Glutamatergic neuron (in vitro differentiated cells): ENCODE data around the gene LRRC36. TPM values are rescaled to one million over a fixed set of nuclear protein-coding genes. Genes with fewer than 3 reads are reported as not detected.
"Not testable (repeated sequence)": the region's sequence is repeated elsewhere in the genome, so short reads cannot be mapped to it uniquely, and the experiment has no call there.

Source experiments
- DNase-seq: peaks from one replicate; pipeline ENCODE4 v3.0.0; 2022
- H3K27ac Mint-ChIP-seq: one replicate; pipeline ENCODE4 v1.8.0; 2020; ENCODE audit warnings: mild to moderate bottlenecking, mixed read lengths, inconsistent platforms; ENCODE audit not compliant: unreplicated experiment
- H3K27me3 Mint-ChIP-seq: one replicate; pipeline ENCODE4 v1.8.0; 2020; ENCODE audit warnings: mild to moderate bottlenecking, moderate library complexity, mixed read lengths, inconsistent platforms; ENCODE audit not compliant: unreplicated experiment
- H3K36me3 Mint-ChIP-seq: one replicate; pipeline ENCODE4 v1.8.0; 2020; ENCODE audit warnings: mild to moderate bottlenecking, mixed read lengths, inconsistent platforms; ENCODE audit not compliant: unreplicated experiment
- H3K4me1 Mint-ChIP-seq: one replicate; pipeline ENCODE4 v1.8.0; 2020; ENCODE audit warnings: mild to moderate bottlenecking, low read depth, mixed read lengths, inconsistent platforms; ENCODE audit not compliant: unreplicated experiment
- H3K4me3 Mint-ChIP-seq: one replicate; pipeline ENCODE4 v1.8.0; 2020; ENCODE audit warnings: mild to moderate bottlenecking, mixed read lengths, inconsistent platforms; ENCODE audit not compliant: unreplicated experiment
- H3K9me3 Mint-ChIP-seq: one replicate; pipeline ENCODE4 v1.8.0; 2020; ENCODE audit warnings: mild to moderate bottlenecking, moderate library complexity, mixed read lengths, inconsistent platforms; ENCODE audit not compliant: unreplicated experiment
- CTCF ChIP-seq: fragments of 200-600 bp; sonication (generic); IDR thresholded peaks from one replicate; pipeline ENCODE4 v1.5.0; 2021; ENCODE audit not compliant: partially characterized antibody, unreplicated experiment
- total RNA-seq: library from RNA; stranded (reverse); fragmentation: NEBNext Ultra II Directional; extraction: Animal tissue kit (Norgen Biotek cat#: 25700); gene quantifications from one replicate; pipeline ENCODE4 v1.2.1, GENCODE V29; 2021; ENCODE audit not compliant: unreplicated experiment

LRRC36 gene
- total RNA-seq, 1 donor from 2014 or later = not detected

- Mint-ChIP-seq H3K36me3 (no peaks in the 10 kb centered on the region), H3K9me3 (no peaks in the 10 kb centered on the region), H3K27ac (no peak overlapping the region), H3K4me3 (no peak overlapping the region), H3K4me1 (no peaks in the 10 kb centered on the region), H3K27me3 (no peaks in the 10 kb centered on the region)
- TF ChIP-seq CTCF = no peak
- DNase-seq = no peak
Observed at GRCh38 chr16:67342616-67343015, 16.0 kb downstream of the LRRC36 start.

- no peak for TF ChIP-seq CTCF
- no peak for DNase-seq
- Mint-ChIP-seq H3K27me3 (no peaks in the 10 kb centered on the region), H3K36me3 (no peaks in the 10 kb centered on the region), H3K9me3 (no peaks in the 10 kb centered on the region), H3K4me3 (no peak overlapping the region), H3K27ac (no peak overlapping the region), H3K4me1 (no peaks in the 10 kb centered on the region)
Observed at GRCh38 chr16:67345401-67345800, 18.8 kb downstream of the LRRC36 start.

GRCh38 chr16:67346341-67346740 is 19.7 kb downstream of the LRRC36 start:
- H3K4me1 Mint-ChIP-seq = no peaks in the 10 kb centered on the region
- H3K36me3 Mint-ChIP-seq = no peaks in the 10 kb centered on the region
- no peak overlapping the region for H3K4me3 Mint-ChIP-seq
- no peaks in the 10 kb centered on the region for H3K9me3 Mint-ChIP-seq
- no peak for DNase-seq
- no peak overlapping the region for H3K27ac Mint-ChIP-seq
- no peak for TF ChIP-seq CTCF
- no peaks in the 10 kb centered on the region for H3K27me3 Mint-ChIP-seq

- Mint-ChIP-seq H3K9me3 (peaks cover 2% of the 10 kb centered on the region), H3K27ac (no peak overlapping the region), H3K27me3 (no peaks in the 10 kb centered on the region), H3K4me3 (no peak overlapping the region), H3K4me1 (no peaks in the 10 kb centered on the region), H3K36me3 (no peaks in the 10 kb centered on the region)
- peak; percentile 59 for TF ChIP-seq CTCF
- no peak for DNase-seq
Observed at GRCh38 chr16:67349172-67349571, 22.6 kb downstream of the LRRC36 start.

- Mint-ChIP-seq H3K4me3 (no peak overlapping the region), H3K9me3 (peaks cover 2% of the 10 kb centered on the region), H3K27ac (no peak overlapping the region), H3K4me1 (no peaks in the 10 kb centered on the region), H3K27me3 (no peaks in the 10 kb centered on the region), H3K36me3 (no peaks in the 10 kb centered on the region)
- TF ChIP-seq CTCF = no peak
- DNase-seq = no peak
Observed at GRCh38 chr16:67350324-67350723, 23.7 kb downstream of the LRRC36 start.

- H3K9me3 Mint-ChIP-seq, H3K36me3 Mint-ChIP-seq, H3K27ac Mint-ChIP-seq, H3K4me3 Mint-ChIP-seq, H3K27me3 Mint-ChIP-seq, H3K4me1 Mint-ChIP-seq, DNase-seq: not testable (repeated sequence)
Observed at GRCh38 chr16:67352463-67352862, 25.8 kb downstream of the LRRC36 start.
